HFF-Myc (cell line): Measurements from ENCODE around the gene ASCC3.

Experiments
- DNase-seq: peaks from one replicate; pipeline ENCODE4 v3.0.0-alpha.2; 2011; ENCODE audit warnings: low read depth; ENCODE audit errors: extremely low read depth
- H3K4me3 ChIP-seq: replicated peaks from 2 replicates; pipeline ENCODE4 v1.5.1; 2011; ENCODE audit warnings: low read depth, mild to moderate bottlenecking, control low read depth, low read length
- TF ChIP-seq, protein P1 (sequence below): IDR thresholded peaks from 2 replicates; pipeline ENCODE4 v1.5.1; 2012; ENCODE audit warnings: mild to moderate bottlenecking, low read depth, low read length, control low read depth; ENCODE audit errors: missing control alignments

Gene ASCC3, protein sequence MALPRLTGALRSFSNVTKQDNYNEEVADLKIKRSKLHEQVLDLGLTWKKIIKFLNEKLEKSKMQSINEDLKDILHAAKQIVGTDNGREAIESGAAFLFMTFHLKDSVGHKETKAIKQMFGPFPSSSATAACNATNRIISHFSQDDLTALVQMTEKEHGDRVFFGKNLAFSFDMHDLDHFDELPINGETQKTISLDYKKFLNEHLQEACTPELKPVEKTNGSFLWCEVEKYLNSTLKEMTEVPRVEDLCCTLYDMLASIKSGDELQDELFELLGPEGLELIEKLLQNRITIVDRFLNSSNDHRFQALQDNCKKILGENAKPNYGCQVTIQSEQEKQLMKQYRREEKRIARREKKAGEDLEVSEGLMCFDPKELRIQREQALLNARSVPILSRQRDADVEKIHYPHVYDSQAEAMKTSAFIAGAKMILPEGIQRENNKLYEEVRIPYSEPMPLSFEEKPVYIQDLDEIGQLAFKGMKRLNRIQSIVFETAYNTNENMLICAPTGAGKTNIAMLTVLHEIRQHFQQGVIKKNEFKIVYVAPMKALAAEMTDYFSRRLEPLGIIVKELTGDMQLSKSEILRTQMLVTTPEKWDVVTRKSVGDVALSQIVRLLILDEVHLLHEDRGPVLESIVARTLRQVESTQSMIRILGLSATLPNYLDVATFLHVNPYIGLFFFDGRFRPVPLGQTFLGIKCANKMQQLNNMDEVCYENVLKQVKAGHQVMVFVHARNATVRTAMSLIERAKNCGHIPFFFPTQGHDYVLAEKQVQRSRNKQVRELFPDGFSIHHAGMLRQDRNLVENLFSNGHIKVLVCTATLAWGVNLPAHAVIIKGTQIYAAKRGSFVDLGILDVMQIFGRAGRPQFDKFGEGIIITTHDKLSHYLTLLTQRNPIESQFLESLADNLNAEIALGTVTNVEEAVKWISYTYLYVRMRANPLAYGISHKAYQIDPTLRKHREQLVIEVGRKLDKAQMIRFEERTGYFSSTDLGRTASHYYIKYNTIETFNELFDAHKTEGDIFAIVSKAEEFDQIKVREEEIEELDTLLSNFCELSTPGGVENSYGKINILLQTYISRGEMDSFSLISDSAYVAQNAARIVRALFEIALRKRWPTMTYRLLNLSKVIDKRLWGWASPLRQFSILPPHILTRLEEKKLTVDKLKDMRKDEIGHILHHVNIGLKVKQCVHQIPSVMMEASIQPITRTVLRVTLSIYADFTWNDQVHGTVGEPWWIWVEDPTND (N-terminal part only)

DNA sequence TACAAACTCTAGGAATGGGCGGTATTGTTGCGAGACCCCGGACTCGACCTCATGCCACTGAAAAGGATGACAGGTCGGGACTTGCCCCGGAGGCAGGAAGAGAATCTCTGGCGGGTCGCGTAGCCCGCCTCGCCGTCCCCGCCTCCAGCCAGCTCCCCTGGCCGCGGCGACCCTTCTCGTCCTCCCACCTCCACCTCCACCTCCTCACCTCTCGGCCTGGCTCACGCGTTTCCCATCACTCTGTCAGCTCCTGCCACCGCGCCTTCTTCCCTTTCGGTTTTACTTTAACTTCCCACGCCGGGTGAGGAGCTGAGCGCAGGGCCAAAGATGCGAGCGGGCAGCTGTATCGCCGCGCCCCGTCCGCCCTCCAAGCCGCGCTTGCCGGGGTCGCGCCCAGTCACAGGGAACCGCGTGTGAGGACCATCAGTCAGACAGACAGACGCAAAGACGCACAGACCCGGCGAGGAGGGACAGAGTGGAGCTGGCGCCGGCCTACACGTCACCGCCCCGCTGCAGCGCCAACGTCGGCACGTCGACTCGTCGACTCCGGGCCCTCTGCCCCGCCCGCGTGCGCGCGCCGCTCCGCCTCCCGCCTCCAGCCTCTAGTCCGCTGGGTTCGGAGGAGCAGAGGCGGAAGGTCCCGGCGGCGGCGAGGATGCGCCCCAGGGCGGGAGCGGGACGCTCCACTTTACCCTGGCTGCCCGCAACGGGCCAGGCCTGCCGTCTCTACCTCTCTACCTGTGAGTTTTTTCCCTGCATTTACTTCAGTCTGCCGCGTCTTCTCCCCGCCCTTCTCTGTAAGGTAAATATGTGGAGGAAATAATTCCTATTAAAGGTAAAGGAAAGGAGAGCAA, at the start of gene ASCC3:
ASCC3 (minus strand) TSS at position 477 of the 854 bp plus-strand sequence. CDS start 13,332 bp downstream, outside the sequence.
- DNase-seq, result peak; percentile 63
- TF ChIP-seq, protein P1, sequence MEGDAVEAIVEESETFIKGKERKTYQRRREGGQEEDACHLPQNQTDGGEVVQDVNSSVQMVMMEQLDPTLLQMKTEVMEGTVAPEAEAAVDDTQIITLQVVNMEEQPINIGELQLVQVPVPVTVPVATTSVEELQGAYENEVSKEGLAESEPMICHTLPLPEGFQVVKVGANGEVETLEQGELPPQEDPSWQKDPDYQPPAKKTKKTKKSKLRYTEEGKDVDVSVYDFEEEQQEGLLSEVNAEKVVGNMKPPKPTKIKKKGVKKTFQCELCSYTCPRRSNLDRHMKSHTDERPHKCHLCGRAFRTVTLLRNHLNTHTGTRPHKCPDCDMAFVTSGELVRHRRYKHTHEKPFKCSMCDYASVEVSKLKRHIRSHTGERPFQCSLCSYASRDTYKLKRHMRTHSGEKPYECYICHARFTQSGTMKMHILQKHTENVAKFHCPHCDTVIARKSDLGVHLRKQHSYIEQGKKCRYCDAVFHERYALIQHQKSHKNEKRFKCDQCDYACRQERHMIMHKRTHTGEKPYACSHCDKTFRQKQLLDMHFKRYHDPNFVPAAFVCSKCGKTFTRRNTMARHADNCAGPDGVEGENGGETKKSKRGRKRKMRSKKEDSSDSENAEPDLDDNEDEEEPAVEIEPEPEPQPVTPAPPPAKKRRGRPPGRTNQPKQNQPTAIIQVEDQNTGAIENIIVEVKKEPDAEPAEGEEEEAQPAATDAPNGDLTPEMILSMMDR, result no peak

DNA sequence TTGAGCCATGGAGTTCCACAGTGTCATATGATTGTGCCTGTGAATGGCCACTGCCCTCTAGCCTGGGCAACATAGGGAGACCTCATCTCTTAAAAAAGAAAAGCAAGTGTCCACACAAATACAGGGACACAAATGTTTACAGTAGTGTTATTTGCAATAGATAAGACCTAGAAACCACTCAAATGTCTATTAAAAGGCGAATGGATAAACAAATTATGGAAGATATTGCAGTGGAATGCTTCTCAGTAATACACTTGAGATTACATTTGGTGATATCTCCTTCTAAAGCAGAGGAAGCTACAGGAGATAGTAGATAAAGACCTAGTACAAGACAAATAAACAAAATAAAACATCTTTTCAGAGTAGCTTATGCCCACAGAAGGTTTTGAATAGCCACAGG, 44.6 kb upstream of the ASCC3 start:
- no peak overlapping the region for H3K4me3 ChIP-seq
- TF ChIP-seq, protein P1, result no peak
- DNase-seq, result no peak

More for the DNA sequence above, at the start of gene ASCC3:
- H3K4me3 ChIP-seq, result peak within 1 kb of the TSS; percentile 83

DNA sequence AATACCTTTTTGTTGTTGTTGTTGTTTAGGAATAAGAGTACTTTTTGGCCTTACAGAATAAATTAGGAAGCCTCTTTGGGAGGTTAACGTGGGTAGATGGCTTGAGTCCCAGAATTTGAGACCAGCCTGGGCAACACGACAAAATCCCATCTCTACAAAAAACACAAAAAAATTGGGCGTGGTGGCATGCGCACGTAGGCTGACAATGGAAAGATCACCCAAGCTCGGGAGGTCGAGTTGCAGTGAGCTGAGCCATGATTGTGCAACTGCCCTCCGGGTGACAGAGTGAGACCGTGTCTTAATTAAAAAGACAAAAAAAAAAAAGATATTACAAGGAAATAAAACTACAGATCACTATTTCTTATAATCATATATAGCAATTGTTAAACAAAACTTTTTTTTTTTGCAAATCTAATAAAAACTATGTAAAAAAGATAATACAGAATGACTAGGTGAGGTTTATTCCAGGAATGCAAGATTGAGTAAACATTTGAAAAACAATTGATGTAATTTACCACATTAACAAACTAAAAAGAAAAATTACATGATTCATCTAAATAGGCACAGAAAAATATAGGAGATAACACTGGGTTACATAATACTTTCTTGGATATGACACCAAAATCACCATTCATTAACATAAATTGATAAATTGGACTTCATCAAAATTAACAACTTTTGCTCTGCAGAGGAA, 43.6 kb upstream of the ASCC3 start:
- no peak overlapping the region for H3K4me3 ChIP-seq
- no peak for DNase-seq

DNA sequence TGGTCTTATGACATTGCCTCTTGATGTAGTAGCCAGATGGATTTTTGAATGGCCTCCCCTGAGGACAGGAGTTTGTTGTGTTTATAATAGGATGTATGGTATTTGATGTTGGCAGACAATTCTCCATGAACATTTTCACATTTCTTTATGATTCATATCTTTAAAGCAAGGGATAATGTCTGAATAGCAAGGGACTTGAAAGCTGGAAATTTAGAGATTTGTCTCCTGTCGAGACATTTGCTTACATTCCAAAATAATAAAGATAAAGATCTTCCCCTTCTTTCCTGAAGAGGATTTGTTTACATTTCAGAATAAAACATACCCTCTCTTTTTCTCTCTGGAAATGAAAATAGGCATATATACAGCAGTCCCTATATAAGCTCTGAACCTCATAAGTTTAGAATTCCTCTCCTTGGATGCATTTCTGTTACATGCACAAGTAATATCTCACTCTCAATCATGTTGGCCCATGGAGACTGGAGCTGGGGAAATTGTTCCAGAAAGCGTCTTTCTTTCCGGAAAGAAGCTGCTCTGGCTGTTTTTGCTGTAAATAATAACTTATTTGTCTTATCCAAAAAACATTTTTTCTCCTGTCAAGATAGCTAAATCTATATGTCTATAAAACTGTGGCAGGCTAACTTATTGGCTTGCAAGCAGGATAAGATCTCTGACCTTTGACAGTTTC, 42.5 kb upstream of the ASCC3 start:
- no peak for DNase-seq
- TF ChIP-seq, protein P1, result no peak
- H3K4me3 ChIP-seq, result no peak overlapping the region

More for the DNA sequence above, 43.6 kb upstream of the ASCC3 start:
- TF ChIP-seq, protein P1, result no peak

DNA sequence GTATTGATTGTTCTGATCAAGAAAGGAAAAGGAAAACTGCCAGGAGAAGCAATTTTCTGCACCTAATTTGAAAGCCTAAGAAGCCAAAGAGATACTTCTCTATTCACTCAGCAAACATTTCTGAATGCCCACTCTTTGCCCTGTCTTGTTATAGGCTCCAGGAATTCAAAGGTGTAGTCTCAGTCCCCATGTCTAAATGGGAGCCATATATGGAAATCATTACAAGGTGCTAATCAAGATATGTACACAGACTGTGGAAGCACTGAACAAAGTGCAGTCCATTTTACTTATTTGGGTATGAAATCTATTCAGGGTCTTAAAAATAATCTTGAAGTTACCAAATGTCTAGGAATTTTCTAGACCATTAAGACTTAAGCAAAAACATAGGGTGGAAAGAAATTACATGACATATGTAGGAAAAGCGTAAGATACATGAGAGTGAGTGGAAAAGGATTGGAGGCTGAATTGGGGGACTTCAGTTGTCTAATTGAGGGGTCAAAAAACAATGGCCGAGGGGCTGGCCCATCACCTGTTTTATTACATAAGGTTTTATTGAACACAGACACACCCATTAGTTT, 39.0 kb upstream of the ASCC3 start:
- TF ChIP-seq, protein P1, result no peak
- DNase-seq, result no peak
- H3K4me3 ChIP-seq, result no peak overlapping the region
